GM21447 (cell line): ENCODE results near the gene ABCD4.

Experiments used
- ATAC-seq: cut with Tn5 transposase; IDR thresholded peaks from one replicate; pipeline ENCODE4 v1.9.1; 2021; ENCODE audit not compliant: unreplicated experiment

Gene ABCD4

DNA sequence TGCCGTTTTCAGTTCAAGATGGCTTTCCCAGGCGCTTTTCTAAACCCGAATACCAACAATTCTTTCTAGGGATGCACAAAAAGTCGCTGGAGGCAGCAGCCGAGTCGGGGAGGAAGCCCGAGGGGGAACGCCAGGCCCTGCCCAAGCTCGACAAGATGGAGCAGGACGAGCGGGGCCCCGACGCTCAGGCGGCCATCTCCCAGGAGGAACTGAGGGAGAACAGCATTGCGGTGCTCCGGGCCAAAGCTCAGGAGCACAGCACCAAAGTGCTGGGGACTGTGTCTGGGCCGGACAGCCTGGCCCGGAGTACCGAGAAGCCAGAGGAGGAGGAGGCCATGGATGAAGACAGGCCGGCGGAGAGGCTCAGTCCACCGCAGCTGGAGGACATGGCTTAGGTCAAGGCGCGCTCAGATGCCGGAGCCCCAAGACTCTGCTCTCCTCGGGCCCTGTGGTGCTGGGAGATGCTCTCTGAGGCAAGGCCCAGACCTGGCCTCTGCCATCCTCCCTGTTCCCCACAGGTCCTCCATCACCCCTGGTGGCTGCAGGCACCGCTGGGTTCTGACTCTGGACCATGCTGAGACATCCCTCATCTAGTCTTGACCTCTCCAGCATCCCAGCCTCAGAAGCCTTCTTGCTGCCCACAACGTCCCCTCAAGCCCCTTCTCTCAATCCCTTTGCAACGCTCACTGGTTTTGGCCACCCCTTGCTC, 42.1 kb downstream of the ABCD4 start:
- no peak for ATAC-seq

DNA sequence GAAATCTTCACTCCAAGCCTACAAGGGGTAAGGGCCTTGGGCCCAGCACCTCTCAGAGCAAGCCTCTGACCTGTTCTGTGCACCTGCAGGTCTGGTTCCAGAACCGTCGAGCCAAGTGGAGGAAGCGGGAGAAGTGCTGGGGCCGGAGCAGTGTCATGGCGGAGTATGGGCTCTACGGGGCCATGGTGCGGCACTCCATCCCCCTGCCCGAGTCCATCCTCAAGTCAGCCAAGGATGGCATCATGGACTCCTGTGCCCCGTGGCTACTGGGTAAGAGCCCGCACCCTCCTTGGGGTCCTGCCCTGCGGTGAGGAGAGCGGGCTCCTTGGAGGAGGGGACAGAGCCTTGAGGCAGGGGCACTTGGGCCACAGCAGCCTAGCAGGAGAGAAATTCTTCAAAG, 43.2 kb downstream of the ABCD4 start:
- no peak for ATAC-seq

- no peak for ATAC-seq
These were observed 44.0 kb downstream of the ABCD4 start for GRCh38 chr14:74258764-74259035.

DNA sequence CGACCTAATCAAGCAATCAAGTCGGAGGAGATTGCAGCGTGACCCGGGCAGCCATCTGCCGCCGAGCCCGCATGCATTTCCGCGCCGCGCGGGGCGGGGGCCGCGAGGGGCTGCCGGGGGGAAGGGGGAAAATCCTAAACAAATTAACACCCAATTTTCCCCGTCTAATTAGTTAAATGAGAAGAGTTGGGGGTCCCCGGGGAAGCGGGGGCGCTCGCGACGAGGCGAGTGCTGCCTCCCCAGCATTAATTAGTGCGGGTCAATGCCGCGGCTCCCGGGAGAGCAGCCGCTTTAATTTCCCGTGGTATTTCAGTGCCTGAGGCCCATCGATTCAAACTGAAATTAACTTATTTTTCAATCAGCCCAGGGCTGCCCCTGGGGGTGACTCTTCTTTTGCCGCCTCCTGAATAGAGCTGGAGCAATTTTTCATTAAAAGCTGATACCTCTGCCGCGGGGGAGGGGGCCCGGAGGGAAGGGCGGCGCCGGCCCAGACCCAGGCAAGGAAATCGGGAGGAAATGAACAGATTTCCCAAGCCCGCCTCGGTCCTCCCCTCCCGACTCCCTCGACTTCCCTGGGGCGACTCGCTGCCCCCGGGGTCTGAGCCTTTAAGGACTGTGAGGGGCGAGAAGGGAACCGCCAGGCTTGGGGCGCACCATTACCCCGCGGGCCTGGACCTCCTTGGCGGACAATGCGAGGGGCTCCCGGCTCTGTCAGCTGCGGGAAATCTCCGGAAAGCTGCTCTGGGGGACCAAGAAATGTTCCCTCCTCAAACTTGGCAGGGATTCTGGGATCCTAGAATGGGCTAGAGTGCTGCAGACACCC, 44.6 kb downstream of the ABCD4 start:
- no peak for ATAC-seq

DNA sequence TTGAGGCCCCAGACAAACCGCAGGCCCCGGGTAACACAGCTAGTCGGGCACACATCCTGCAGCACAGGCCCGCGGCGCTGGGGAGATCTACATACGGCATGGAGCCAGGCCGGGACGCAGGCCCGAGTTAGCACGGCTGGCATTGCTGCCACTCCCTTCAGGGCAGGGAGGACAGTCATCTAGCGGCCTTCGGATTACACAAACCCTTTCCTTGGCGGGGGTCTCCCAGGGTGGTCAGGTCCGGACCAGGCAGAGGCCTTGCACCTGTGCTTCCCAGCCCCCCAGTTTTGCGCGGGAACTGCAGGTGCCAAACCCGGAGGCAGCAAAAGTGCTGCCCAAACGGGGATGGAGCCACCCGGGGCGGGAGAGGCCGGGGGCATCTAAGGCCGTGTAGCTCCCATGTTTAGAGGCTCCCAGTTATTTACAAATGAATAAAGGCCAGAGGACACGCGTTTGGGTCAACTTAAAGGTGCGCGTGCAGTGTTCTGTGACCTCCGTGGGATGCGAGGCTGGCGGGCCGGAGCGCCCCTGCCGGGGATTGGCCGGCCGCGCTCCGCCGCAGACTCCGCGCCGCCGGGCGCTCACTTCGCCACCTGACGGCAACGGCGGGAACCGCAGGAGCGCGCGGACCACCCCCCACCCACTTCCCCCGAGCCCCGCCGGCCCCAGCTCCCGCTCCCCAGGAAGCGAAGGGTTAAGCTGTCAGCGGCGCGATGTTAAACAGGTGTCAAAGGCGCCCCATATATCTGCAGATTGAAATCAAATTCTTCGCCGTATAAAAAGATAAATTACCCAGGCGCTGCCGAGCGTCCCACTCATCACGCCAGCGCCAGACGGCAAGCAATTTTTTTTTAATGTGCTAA, 45.4 kb downstream of the ABCD4 start:
- no peak for ATAC-seq

- ATAC-seq, result no peak
These were observed 47.5 kb downstream of the ABCD4 start for GRCh38 chr14:74255281-74255680.

DNA sequence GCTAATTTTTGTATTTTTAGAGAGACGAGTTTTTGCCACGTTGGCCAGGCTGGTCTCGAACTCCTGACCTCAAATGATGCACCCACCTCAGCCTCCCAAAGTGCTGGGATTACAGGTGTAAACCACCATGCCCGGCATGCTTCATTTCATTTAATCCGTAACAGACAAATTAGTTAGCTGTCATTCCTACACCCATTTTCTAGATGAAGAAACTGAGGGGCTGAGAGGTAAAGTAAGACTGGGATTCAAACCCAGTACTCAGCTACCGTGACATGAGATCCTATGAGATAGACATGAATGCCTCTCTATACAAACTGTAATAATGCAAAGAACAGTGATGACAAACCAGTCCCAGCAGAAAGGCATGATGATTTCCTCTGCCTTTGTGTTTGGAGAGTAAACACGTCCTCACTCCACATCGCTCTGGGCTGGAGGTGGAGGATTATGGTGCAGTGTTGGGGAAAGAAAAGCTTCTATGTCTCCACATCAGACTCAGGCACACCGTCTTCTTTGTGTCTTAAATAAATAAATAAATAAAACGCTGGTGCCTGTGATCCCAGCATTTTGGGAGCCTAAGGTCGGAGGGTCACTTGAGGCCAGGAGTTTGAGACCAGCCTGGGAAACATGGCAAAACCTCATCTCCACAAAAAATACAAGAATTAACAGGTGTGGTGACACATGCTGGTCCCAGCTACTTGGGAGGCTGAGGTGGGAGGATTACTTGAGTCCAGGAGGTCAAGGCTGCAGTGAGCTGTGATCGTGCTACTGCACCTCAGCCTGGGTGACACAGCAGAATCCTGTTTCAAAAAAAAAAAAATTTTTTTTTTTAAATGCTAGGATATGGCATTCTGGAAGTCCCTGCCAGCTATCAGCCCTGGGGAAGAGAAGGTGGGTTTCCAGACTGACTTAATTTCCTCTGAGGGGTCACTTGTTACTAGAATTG, 53.0 kb downstream of the ABCD4 start:
- no peak for ATAC-seq

GRCh38 chr14:74248017-74248416, 54.7 kb downstream of the ABCD4 start:
- ATAC-seq, result no peak

DNA sequence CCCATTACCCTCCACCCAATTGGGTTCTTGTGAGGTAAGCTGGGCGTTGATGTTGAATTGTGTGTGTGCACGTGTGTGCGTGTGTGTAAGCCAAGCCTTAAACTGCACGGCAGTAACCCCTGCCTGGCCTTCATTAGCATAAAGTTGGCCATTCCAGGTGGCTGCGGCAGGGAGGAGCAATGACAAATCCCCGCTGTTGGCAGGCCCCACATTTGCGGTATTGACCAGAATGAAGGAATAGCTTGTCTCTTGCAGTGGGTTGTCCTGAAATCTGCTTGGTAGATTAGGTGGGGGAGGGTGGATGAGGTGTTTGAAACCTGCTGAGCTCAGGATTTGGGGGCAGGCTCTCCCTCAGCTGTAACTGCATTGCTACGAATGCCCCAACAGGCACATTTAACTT, 56.2 kb downstream of the ABCD4 start:
- ATAC-seq, result no peak

GRCh38 chr14:74245292-74245691, 57.4 kb downstream of the ABCD4 start:
- no peak for ATAC-seq

- ATAC-seq, result no peak
These were observed 58.6 kb downstream of the ABCD4 start for GRCh38 chr14:74244115-74244514.

GRCh38 chr14:74243051-74243450, 59.7 kb downstream of the ABCD4 start:
- ATAC-seq, result no peak

DNA sequence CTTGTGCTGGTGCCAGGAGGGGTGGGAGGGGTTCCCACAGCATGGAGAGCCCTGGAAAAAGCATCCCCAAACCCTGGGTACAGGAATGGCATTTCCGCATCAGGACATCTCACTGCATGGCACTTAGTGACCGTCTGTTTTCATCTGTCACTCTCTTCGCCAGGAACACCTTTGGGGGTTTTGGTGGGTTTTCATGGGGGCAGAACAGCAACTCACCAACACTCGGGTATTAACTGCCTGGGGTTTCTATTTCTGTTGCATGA, 60.0 kb downstream of the ABCD4 start:
- ATAC-seq, result no peak

GRCh38 chr14:74242021-74242779, 60.5 kb downstream of the ABCD4 start:
- no peak for ATAC-seq

- ATAC-seq, result no peak
These were observed 61.1 kb downstream of the ABCD4 start for GRCh38 chr14:74241652-74242017.

DNA sequence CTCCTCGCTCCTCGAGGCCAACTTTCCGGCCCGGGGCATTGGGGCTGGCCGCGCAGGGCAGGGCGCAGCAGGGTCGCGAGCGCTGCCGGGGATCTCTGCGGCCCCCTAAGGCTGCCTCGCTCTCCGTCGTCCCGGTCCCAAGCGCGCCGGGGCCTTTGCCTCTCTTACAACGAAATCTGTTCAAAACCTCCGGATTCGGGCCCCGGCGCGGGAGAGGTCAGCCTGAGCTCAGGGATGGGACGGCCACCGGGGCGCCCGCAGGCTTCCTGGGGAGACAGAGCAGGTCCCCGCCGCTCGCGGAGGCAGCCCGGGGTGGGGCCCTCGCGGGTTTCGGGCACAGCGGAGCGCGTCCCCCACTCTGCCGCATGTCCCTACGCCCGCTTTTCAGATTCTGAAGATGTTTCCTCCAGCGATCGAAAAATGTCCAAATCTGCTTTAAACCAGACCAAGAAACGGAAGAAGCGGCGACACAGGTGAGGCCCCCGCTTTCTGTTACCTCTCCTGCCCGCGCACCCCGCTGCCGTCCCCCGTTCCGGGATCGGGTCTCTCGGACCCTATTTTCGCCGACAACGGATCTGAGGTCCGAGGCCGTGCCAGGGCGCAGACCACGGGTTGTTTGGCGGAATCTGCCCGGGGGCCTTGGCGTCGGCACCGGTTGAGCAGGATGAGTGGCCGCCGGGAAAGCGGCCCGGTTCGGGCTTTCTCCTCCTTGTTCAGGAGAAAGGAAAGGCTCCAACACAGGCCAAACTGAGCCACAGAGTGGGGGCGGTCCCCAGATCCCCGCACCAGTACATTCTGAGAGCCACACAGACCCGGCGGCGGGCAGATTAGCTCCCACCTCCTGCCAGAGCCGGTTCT, 61.7 kb downstream of the ABCD4 start:
- no peak for ATAC-seq

DNA sequence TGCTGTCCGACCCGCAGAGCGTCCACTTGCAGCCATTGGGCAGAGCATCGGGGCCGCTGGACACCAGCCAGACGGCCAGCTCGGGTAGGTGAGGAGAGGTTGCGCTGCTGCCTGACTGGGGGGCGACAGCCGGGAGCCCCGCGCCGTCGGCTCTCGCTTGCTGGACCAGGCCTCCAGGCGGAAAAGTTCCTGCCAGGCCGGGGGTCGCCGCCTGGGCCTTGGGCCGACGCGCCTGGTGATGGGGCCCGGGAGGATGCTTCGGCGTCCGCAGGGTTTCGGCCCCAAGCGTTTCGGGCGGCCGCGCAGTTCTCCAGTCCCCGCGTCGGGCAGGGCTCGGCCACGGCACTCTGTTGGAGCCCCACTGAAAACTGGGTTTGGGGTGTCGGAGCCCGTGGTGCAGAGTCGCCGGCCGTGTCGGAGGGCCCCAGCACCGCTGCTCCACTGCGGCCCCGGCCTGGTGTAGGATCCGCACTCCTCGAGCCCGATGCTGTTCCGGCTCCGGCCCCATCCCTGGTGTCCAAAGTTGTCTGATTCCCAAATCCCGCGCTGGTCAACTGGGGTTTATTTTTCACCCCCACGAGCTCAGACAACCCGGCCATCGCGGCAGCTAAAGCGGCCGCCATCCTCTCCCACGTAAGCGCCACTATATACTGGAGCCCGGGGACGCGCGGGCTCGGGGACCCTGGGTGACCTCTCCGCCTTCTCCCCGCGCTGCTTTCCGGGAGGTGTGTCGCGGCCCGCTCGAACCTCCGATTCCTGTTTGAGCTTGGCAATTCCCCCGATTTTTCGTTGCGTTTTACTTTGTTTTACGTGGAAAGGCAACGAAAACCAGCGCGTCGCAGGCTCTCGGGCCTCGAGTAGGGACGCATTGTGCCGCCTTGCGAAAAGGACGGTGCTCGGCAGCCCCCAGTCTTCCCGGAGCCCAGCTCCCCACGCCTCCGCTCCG, 62.6 kb downstream of the ABCD4 start:
- no peak for ATAC-seq
